Measurements from ENCODE around the gene CYB561A3. TPM values are rescaled to one million over a fixed set of nuclear protein-coding genes. Genes with fewer than 3 reads are reported as not detected.

The CYB561A3 gene
- total RNA-seq, 4 donors from 2014 or later: 39.3 to 62.8 (median 49.7) TPM

- WGBS, 2 donors: 28 to 33% methylated on average over 19 of the region's 19 CpGs
- Histone ChIP-seq H3K4me1 (peaks cover 18 to 32% of the 10 kb centered on the region in 2 donors), H3K36me3 (peaks cover 0 to 8% of the 10 kb centered on the region in 2 donors), H3K27me3 (no peaks in the 10 kb centered on the region), H3K9me3 (no peaks in the 10 kb centered on the region), H3K27ac (peak overlapping the region; percentile 66 to 87 (median 79)), H3K4me3 (replicated peaks in 1 of 3) (peak overlapping the region; percentile 93 to 99 (median 95))
- no peak for DNase-seq
- no peak for TF ChIP-seq CTCF (IDR thresholded peaks at IDR 0.05)
- intact Hi-C loops (cut with DNase I): loop anchor here (10.0 kb wide), 1 partner anchor 79 kb away; no protein-coding TSS in a partner anchor
These were observed 27.9 kb downstream of the CYB561A3 start for GRCh38 chr11:61333550-61334433.

- peak; percentile 96 to 97 for DNase-seq
- no peaks in the 10 kb centered on the region for H3K9me3 ChIP-seq
- H3K27me3 ChIP-seq: no peaks in the 10 kb centered on the region
- intact Hi-C loops (cut with DNase I): loop anchor here (10.0 kb wide), 1 partner anchor 78 kb away; no protein-coding TSS in a partner anchor
- WGBS, 2 donors: 0% methylated on average over 9 to 20 of the region's 81 CpGs
- TF ChIP-seq CTCF (IDR thresholded peaks at IDR 0.05) (no peak), POLR2A (IDR thresholded peaks at IDR 0.05) (peak in 1 of 2 donors; percentile 92)
- H3K36me3 ChIP-seq: peaks cover 0 to 11% of the 10 kb centered on the region in 2 donors
- peaks cover 18 to 32% of the 10 kb centered on the region in 2 donors for H3K4me1 ChIP-seq
- peak within 1 kb of the TSS; percentile 93 to 99 (median 95) for H3K4me3 ChIP-seq (replicated peaks in 1 of 3)
- peak within 1 kb of the TSS; percentile 66 to 87 (median 79) for H3K27ac ChIP-seq
These were observed 28.7 kb downstream of the CYB561A3 start, which contains the start of the genes DDB1 and TKFC for GRCh38 chr11:61332797-61333549. TSS of gene DDB1 (minus strand) at chr11:61333105. CDS start at chr11:61332968, 137 bp downstream. TSS of gene TKFC (plus strand) at chr11:61333228. CDS start at chr11:61334729, 1,501 bp downstream.

GRCh38 chr11:61332281-61332796, 29.3 kb downstream of the CYB561A3 start:
- peak; percentile 19 to 21 for DNase-seq
- intact Hi-C loops (cut with DNase I): loop anchor here (10.0 kb wide), 1 partner anchor 78 kb away; no protein-coding TSS in a partner anchor
- Histone ChIP-seq H3K36me3 (peaks cover 0 to 17% of the 10 kb centered on the region in 2 donors), H3K4me3 (replicated peaks in 1 of 3) (peak overlapping the region; percentile 93 to 99 (median 95)), H3K4me1 (peaks cover 18 to 32% of the 10 kb centered on the region in 2 donors), H3K9me3 (no peaks in the 10 kb centered on the region), H3K27ac (peak overlapping the region; percentile 66 to 87 (median 79)), H3K27me3 (no peaks in the 10 kb centered on the region)
- TF ChIP-seq CTCF (IDR thresholded peaks at IDR 0.05) (no peak), POLR2A (IDR thresholded peaks at IDR 0.05) (no peak)
- WGBS, 2 donors: 0 to 5% methylated on average over 11 to 17 of the region's 24 CpGs

- no peak overlapping the region for H3K27ac ChIP-seq
- DNase-seq: no peak
- intact Hi-C loops (cut with DNase I): loop anchor here (10.0 kb wide), 1 partner anchor 77 kb away; no protein-coding TSS in a partner anchor
- no peaks in the 10 kb centered on the region for H3K27me3 ChIP-seq
- H3K4me1 ChIP-seq: peaks cover 18 to 32% of the 10 kb centered on the region in 2 donors
- 58 to 63% methylated on average over 6 of the region's 6 CpGs for WGBS, 2 donors
- no peaks in the 10 kb centered on the region for H3K9me3 ChIP-seq
- H3K36me3 ChIP-seq: peaks cover 0 to 23% of the 10 kb centered on the region in 2 donors
- H3K4me3 ChIP-seq (replicated peaks in 1 of 3): peak overlapping the region in 2 of 3 donors; percentile 93 to 99
- TF ChIP-seq POLR2A (IDR thresholded peaks at IDR 0.05): no peak
- TF ChIP-seq CTCF (IDR thresholded peaks at IDR 0.05): no peak
These were observed 30.0 kb downstream of the CYB561A3 start for GRCh38 chr11:61331651-61332050.
